Right atrium auricular region (tissue), 2 donors: ENCODE results near the gene CHD1L. TPM values are rescaled to one million over a fixed set of nuclear protein-coding genes. Genes with fewer than 3 reads are reported as not detected.

ENCODE experiments used
- DNase-seq: peaks from one replicate; pipeline ENCODE4 v3.0.0-alpha.2; 2019; ENCODE audit warnings: low spot score
- H3K27ac ChIP-seq, 2 donors: fragments of 200-600 bp; sonication (generic); 1 replicate in 1 of 2; 2 replicates in 1 of 2; pipeline ENCODE4 v1.5.1; 2016 to 2019
- H3K27me3 ChIP-seq, 2 donors: fragments of 200-600 bp; sonication (generic); one replicate each; pipeline versions ENCODE4 v1.5.1 to v1.6.0; 2017 to 2019
- H3K36me3 ChIP-seq: fragments of 200-600 bp; sonication (generic); one replicate; pipeline ENCODE4 v1.5.1; 2016
- H3K4me1 ChIP-seq, 2 donors: fragments of 200-600 bp; sonication (generic); one replicate each; pipeline versions ENCODE4 v1.5.1 to v1.6.0; 2017 to 2019
- H3K4me3 ChIP-seq, 2 donors: fragments of 200-600 bp; sonication (generic); 1 replicate in 1 of 2; 2 replicates in 1 of 2; pipeline ENCODE4 v1.5.1; 2017 to 2019; ENCODE audit warnings: mild to moderate bottlenecking in 1 of 2, moderate library complexity in 1 of 2
- H3K9me3 ChIP-seq, 2 donors: fragments of 200-600 bp; sonication (generic); one replicate each; pipeline ENCODE4 v1.5.1; 2019
- CTCF ChIP-seq, 2 donors: fragments of 200-600 bp; sonication (generic); IDR thresholded peaks; one replicate each; pipeline ENCODE4 v1.5.1; 2019; ENCODE audit warnings: antibody characterized with exemption in 2 of 2
- total RNA-seq, 2 donors: library from RNA; depleted of rRNA; stranded (reverse); fragments of >200 nt; gene quantifications; one replicate each; pipeline ENCODE4 v1.1.0, GENCODE V29; 2016

Gene CHD1L
- total RNA-seq, 2 donors from 2014 or later = 5.5 to 7.1 TPM

GRCh38 chr1:147264158-147264768, 21.8 kb downstream of the CHD1L start:
- Histone ChIP-seq H3K4me3 (no peak overlapping the region), H3K27ac (no peak overlapping the region), H3K27me3 (no peaks in the 10 kb centered on the region), H3K4me1 (no peaks in the 10 kb centered on the region), H3K36me3 (peaks cover 44% of the 10 kb centered on the region), H3K9me3 (no peaks in the 10 kb centered on the region)
- no peak for TF ChIP-seq CTCF (IDR thresholded peaks at IDR 0.05)
- DNase-seq = no peak

- H3K9me3 ChIP-seq = no peaks in the 10 kb centered on the region
- H3K36me3 ChIP-seq = peaks cover 32% of the 10 kb centered on the region
- H3K4me1 ChIP-seq = no peaks in the 10 kb centered on the region
- H3K4me3 ChIP-seq = no peak overlapping the region
- no peak for DNase-seq
- TF ChIP-seq CTCF (IDR thresholded peaks at IDR 0.05) = no peak
- no peaks in the 10 kb centered on the region for H3K27me3 ChIP-seq
- H3K27ac ChIP-seq = no peak overlapping the region
Measured at GRCh38 chr1:147266381-147266780, 23.9 kb downstream of the CHD1L start.

GRCh38 chr1:147267711-147268110, 25.2 kb downstream of the CHD1L start:
- H3K4me1 ChIP-seq = no peaks in the 10 kb centered on the region
- H3K4me3 ChIP-seq = no peak overlapping the region
- no peak overlapping the region for H3K27ac ChIP-seq
- no peaks in the 10 kb centered on the region for H3K9me3 ChIP-seq
- no peaks in the 10 kb centered on the region for H3K27me3 ChIP-seq
- no peak for TF ChIP-seq CTCF (IDR thresholded peaks at IDR 0.05)
- peaks cover 32% of the 10 kb centered on the region for H3K36me3 ChIP-seq
- DNase-seq = no peak

GRCh38 chr1:147270721-147271120, 28.2 kb downstream of the CHD1L start:
- Histone ChIP-seq H3K9me3 (no peaks in the 10 kb centered on the region), H3K27ac (no peak overlapping the region), H3K27me3 (no peaks in the 10 kb centered on the region), H3K4me3 (no peak overlapping the region), H3K4me1 (no peaks in the 10 kb centered on the region), H3K36me3 (peaks cover 24% of the 10 kb centered on the region)
- no peak for DNase-seq
- no peak for TF ChIP-seq CTCF (IDR thresholded peaks at IDR 0.05)

- H3K27ac ChIP-seq = no peak overlapping the region
- H3K4me1 ChIP-seq = no peaks in the 10 kb centered on the region
- no peak overlapping the region for H3K4me3 ChIP-seq
- H3K27me3 ChIP-seq = no peaks in the 10 kb centered on the region
- TF ChIP-seq CTCF (IDR thresholded peaks at IDR 0.05) = no peak
- H3K36me3 ChIP-seq = peaks cover 32% of the 10 kb centered on the region
- no peaks in the 10 kb centered on the region for H3K9me3 ChIP-seq
- no peak for DNase-seq
Measured at GRCh38 chr1:147272042-147272441, 29.6 kb downstream of the CHD1L start.
